IPS-18a (cell line): ENCODE measurements around the gene ZWINT.

Source experiments
- H3K27ac ChIP-seq: one replicate; pipeline ENCODE4 v1.5.1; 2013; ENCODE audit warnings: low read length
- H3K27me3 ChIP-seq: one replicate; pipeline ENCODE4 v1.6.1; 2013; ENCODE audit warnings: mild to moderate bottlenecking, low read length; ENCODE audit not compliant: control insufficient read depth, insufficient read depth
- H3K36me3 ChIP-seq: one replicate; pipeline ENCODE4 v1.6.1; 2013; ENCODE audit warnings: low read depth, low read length; ENCODE audit not compliant: control insufficient read depth
- H3K4me1 ChIP-seq: one replicate; pipeline ENCODE4 v1.6.1; 2013; ENCODE audit warnings: low read depth, low read length; ENCODE audit not compliant: control insufficient read depth
- H3K4me3 ChIP-seq: one replicate; pipeline ENCODE4 v1.5.1; 2013; ENCODE audit warnings: low read length
- H3K9ac ChIP-seq: one replicate; pipeline ENCODE4 v1.6.1; 2013; ENCODE audit warnings: mild to moderate bottlenecking, low read length, moderate library complexity
- H3K9me3 ChIP-seq: one replicate; pipeline ENCODE4 v1.6.1; 2013; ENCODE audit warnings: low read depth, low read length; ENCODE audit not compliant: control insufficient read depth

ZWINT gene

GRCh38 chr10:56329961-56330360 lies 31.1 kb downstream of the ZWINT start:
- no peaks in the 10 kb centered on the region for H3K9me3 ChIP-seq
- H3K4me1 ChIP-seq, result peaks cover 3% of the 10 kb centered on the region
- H3K27ac ChIP-seq, result no peak overlapping the region
- H3K9ac ChIP-seq, result no peak overlapping the region
- H3K27me3 ChIP-seq, result no peaks in the 10 kb centered on the region
- no peaks in the 10 kb centered on the region for H3K36me3 ChIP-seq
- H3K4me3 ChIP-seq, result no peak overlapping the region

- Histone ChIP-seq H3K9ac (no peak overlapping the region), H3K4me3 (no peak overlapping the region), H3K27me3 (no peaks in the 10 kb centered on the region), H3K4me1 (peaks cover 3% of the 10 kb centered on the region), H3K36me3 (no peaks in the 10 kb centered on the region), H3K27ac (no peak overlapping the region), H3K9me3 (no peaks in the 10 kb centered on the region)
Measured at GRCh38 chr10:56327118-56327517, 33.9 kb downstream of the ZWINT start.

- no peak overlapping the region for H3K27ac ChIP-seq
- no peak overlapping the region for H3K9ac ChIP-seq
- H3K4me1 ChIP-seq, result no peaks in the 10 kb centered on the region
- H3K27me3 ChIP-seq, result no peaks in the 10 kb centered on the region
- H3K4me3 ChIP-seq, result no peak overlapping the region
- no peaks in the 10 kb centered on the region for H3K36me3 ChIP-seq
- peaks cover 13% of the 10 kb centered on the region for H3K9me3 ChIP-seq
Measured at GRCh38 chr10:56319386-56319785, 41.7 kb downstream of the ZWINT start.

GRCh38 chr10:56318816-56319215 lies 42.2 kb downstream of the ZWINT start:
- Histone ChIP-seq H3K4me1 (no peaks in the 10 kb centered on the region), H3K27me3 (no peaks in the 10 kb centered on the region), H3K27ac (no peak overlapping the region)

GRCh38 chr10:56317603-56318002 lies 43.5 kb downstream of the ZWINT start:
- Histone ChIP-seq H3K4me3 (no peak overlapping the region), H3K36me3 (no peaks in the 10 kb centered on the region), H3K27me3 (no peaks in the 10 kb centered on the region), H3K9me3 (peaks cover 13% of the 10 kb centered on the region), H3K27ac (no peak overlapping the region), H3K4me1 (no peaks in the 10 kb centered on the region), H3K9ac (no peak overlapping the region)

More at GRCh38 chr10:56318816-56319215, 42.2 kb downstream of the ZWINT start:
- peaks cover 13% of the 10 kb centered on the region for H3K9me3 ChIP-seq
- no peaks in the 10 kb centered on the region for H3K36me3 ChIP-seq
- no peak overlapping the region for H3K9ac ChIP-seq
- no peak overlapping the region for H3K4me3 ChIP-seq

- Histone ChIP-seq H3K4me3 (no peak overlapping the region), H3K27me3 (no peaks in the 10 kb centered on the region), H3K9ac (no peak overlapping the region), H3K36me3 (no peaks in the 10 kb centered on the region), H3K9me3 (peaks cover 13% of the 10 kb centered on the region), H3K4me1 (no peaks in the 10 kb centered on the region), H3K27ac (no peak overlapping the region)
Measured at GRCh38 chr10:56316603-56317002, 44.5 kb downstream of the ZWINT start.
